ENCODE data around the gene ACTR8.
A peak's percentile ranks its signal among the peaks of the same experiment; 100 is the strongest.

Gene ACTR8

DNA sequence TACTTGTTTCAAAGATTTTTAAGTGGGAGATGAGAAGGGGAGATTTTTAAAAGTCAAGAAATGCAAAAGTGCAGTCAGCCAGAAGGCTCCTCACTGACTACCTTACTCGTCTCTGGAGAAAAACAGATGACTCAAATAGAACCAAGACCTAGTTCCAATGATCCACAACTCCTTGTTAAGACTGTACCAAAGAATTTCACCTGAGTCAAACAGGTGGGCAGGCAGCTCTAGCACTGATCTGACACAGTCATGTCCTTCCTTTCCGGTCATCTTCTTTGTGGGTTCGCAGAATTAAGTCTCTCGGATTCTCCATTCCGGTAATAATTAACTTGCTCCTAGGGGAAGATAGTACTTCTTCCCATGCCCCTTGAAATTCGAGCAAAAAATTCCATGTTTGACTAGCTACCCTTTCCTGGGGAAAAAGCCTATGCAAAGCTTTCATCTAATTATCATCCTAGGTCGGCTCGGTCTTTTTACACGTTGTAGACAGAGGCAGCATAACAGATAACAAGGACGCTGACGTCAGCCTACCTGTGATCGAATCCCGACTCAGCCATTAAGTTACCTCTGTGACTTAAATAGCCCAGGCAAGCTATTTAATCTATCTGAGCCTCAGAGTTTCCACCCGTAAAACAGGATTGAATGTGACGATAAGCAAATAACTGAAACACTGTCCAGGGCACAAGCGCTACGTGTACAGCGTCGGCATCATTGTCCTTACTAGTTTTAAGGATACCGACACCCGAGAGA, 8.9 kb upstream of the ACTR8 start:
- H3K79me2 ChIP-seq (ENCODE audit: control insufficient read depth, low read length), result peaks cover 42% of the 10 kb centered on the region
- peaks cover 26% of the 10 kb centered on the region for H3K4me1 ChIP-seq (ENCODE audit: control insufficient read depth, low read length)
- H3K9me2 ChIP-seq (replicated peaks; ENCODE audit: control insufficient read depth, low read length), result no peaks in the 10 kb centered on the region
- H3K27ac ChIP-seq (ENCODE audit: low read depth, low read length), result peak overlapping the region; percentile 46
- peaks cover 5% of the 10 kb centered on the region; the same call in 1 of the 2 replicates for H3K9me3 ChIP-seq (ENCODE audit: control insufficient read depth, insufficient read depth, low read length)
- peaks cover 39% of the 10 kb centered on the region for H3K36me3 ChIP-seq (ENCODE audit: control insufficient read depth, low read length)
- TF ChIP-seq EZH2phosphoT487 (IDR thresholded peaks at IDR 0.05; ENCODE audit: borderline replicate concordance, low read length) (no peak), CTCF (IDR thresholded peaks at IDR 0.05; ENCODE audit: low read depth, low read length, poor library complexity, severe bottlenecking) (no peak)
- H3K4me3 ChIP-seq (ENCODE audit: low read length), result peak overlapping the region; percentile 91
- H3K4me2 ChIP-seq (ENCODE audit: low read length), result peak overlapping the region; percentile 91
- H3K27me3 ChIP-seq (ENCODE audit: control insufficient read depth, low read length), result peaks cover 9% of the 10 kb centered on the region; the same call in 1 of the 2 replicates
- H4K20me1 ChIP-seq (ENCODE audit: control insufficient read depth, insufficient read depth, low read depth, low read length), result no peaks in the 10 kb centered on the region; the same call in 1 of the 2 replicates
- no peaks in the 10 kb centered on the region for H3F3A ChIP-seq (ENCODE audit: control insufficient read depth, insufficient read depth)

DNA sequence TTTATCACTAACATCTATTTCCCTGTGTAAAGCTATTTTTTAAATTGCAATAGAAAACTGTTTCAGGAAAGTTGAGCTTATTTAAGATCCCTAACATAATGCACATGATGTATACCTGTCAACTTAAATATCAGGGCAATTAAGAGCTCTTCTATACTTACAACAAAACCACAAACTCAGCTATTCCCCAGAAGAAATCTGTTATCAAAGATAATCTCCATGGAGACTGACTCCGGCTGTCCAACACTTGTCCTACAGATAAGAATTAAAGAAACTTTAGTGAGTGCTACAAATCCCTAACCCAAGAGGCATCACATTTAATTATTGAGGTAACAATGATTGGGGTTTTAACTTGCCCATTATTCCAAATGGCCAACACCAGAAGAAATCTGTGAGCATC, 6.3 kb upstream of the ACTR8 start:
- H3K4me3 ChIP-seq (ENCODE audit: low read length), result no peak overlapping the region
- peaks cover 9% of the 10 kb centered on the region for H3F3A ChIP-seq (ENCODE audit: control insufficient read depth, insufficient read depth)
- peaks cover 42% of the 10 kb centered on the region for H3K79me2 ChIP-seq (ENCODE audit: control insufficient read depth, low read length)

GRCh38 chr3:53887446-53887845, 5.5 kb upstream of the ACTR8 start:
- H3K4me3 ChIP-seq (ENCODE audit: low read length), result no peak overlapping the region
- no peaks in the 10 kb centered on the region for H3K27me3 ChIP-seq (ENCODE audit: control insufficient read depth, low read length)
- no peak overlapping the region for H3K27ac ChIP-seq (ENCODE audit: low read depth, low read length)
- peaks cover 24% of the 10 kb centered on the region for H3K4me1 ChIP-seq (ENCODE audit: control insufficient read depth, low read length)
- peaks cover 64% of the 10 kb centered on the region for H3K36me3 ChIP-seq (ENCODE audit: control insufficient read depth, low read length)
- H3K4me2 ChIP-seq (ENCODE audit: low read length), result no peak overlapping the region
- peaks cover 16% of the 10 kb centered on the region for H3F3A ChIP-seq (ENCODE audit: control insufficient read depth, insufficient read depth)
- H3K79me2 ChIP-seq (ENCODE audit: control insufficient read depth, low read length), result peaks cover 42% of the 10 kb centered on the region
- TF ChIP-seq CTCF (IDR thresholded peaks at IDR 0.05; ENCODE audit: low read depth, low read length, poor library complexity, severe bottlenecking), result no peak
- no peak for TF ChIP-seq EZH2phosphoT487 (IDR thresholded peaks at IDR 0.05; ENCODE audit: borderline replicate concordance, low read length)
- H4K20me1 ChIP-seq (ENCODE audit: control insufficient read depth, insufficient read depth, low read depth, low read length), result no peaks in the 10 kb centered on the region; the same call in 1 of the 2 replicates
- H3K9me3 ChIP-seq (ENCODE audit: control insufficient read depth, insufficient read depth, low read length), result peaks cover 1% of the 10 kb centered on the region; the same call in 1 of the 2 replicates
- H3K9me2 ChIP-seq (replicated peaks; ENCODE audit: control insufficient read depth, low read length), result no peaks in the 10 kb centered on the region

More for the DNA sequence above, 6.3 kb upstream of the ACTR8 start:
- H3K27me3 ChIP-seq (ENCODE audit: control insufficient read depth, low read length), result no peaks in the 10 kb centered on the region
- no peak overlapping the region for H3K4me2 ChIP-seq (ENCODE audit: low read length)
- peaks cover 61% of the 10 kb centered on the region for H3K36me3 ChIP-seq (ENCODE audit: control insufficient read depth, low read length)
- H3K27ac ChIP-seq (ENCODE audit: low read depth, low read length), result no peak overlapping the region
- peaks cover 26% of the 10 kb centered on the region for H3K4me1 ChIP-seq (ENCODE audit: control insufficient read depth, low read length)
- TF ChIP-seq EZH2phosphoT487 (IDR thresholded peaks at IDR 0.05; ENCODE audit: borderline replicate concordance, low read length), result no peak
- TF ChIP-seq CTCF (IDR thresholded peaks at IDR 0.05; ENCODE audit: low read depth, low read length, poor library complexity, severe bottlenecking), result no peak
- H4K20me1 ChIP-seq (ENCODE audit: control insufficient read depth, insufficient read depth, low read depth, low read length), result no peaks in the 10 kb centered on the region; the same call in 1 of the 2 replicates
- H3K9me2 ChIP-seq (replicated peaks; ENCODE audit: control insufficient read depth, low read length), result no peaks in the 10 kb centered on the region
- H3K9me3 ChIP-seq (ENCODE audit: control insufficient read depth, insufficient read depth, low read length), result peaks cover 5% of the 10 kb centered on the region; the same call in 1 of the 2 replicates
